WERI-Rb-1 (cell line): Measurements from ENCODE around the gene KCNH4.

Experiments used
- DNase-seq: peaks from one replicate; pipeline ENCODE4 v3.0.0-alpha.2; 2020
- H3K27ac ChIP-seq: fragments of 250-450 bp; sonication (Bioruptor Pico); 2 replicates; pipeline ENCODE4 v1.5.1; 2020; ENCODE audit warnings: mild to moderate bottlenecking, moderate library complexity
- H3K27me3 ChIP-seq: fragments of 250-450 bp; sonication (Bioruptor Pico); 2 replicates; pipeline ENCODE4 v1.5.1; 2021; ENCODE audit warnings: mild to moderate bottlenecking, low read depth, moderate library complexity; ENCODE audit not compliant: insufficient read depth, severe bottlenecking
- H3K36me3 ChIP-seq: fragments of 250-450 bp; sonication (Bioruptor Pico); 2 replicates; pipeline ENCODE4 v1.5.1; 2020; ENCODE audit warnings: mild to moderate bottlenecking, moderate library complexity
- H3K4me3 ChIP-seq: 2 replicates; pipeline ENCODE4 v1.5.1; 2011; ENCODE audit warnings: low read depth, mild to moderate bottlenecking, control low read depth, low read length
- H3K9me3 ChIP-seq: fragments of 250-450 bp; sonication (Bioruptor Pico); 2 replicates; pipeline ENCODE4 v1.5.1; 2021; ENCODE audit warnings: mild to moderate bottlenecking, moderate library complexity; ENCODE audit not compliant: severe bottlenecking
- TF ChIP-seq, protein P1 (sequence below): IDR thresholded peaks from 2 replicates; pipeline ENCODE4 v1.5.1; 2011; ENCODE audit warnings: low read depth, mild to moderate bottlenecking, control low read depth, inconsistent platforms, low read length

KCNH4 gene

DNA sequence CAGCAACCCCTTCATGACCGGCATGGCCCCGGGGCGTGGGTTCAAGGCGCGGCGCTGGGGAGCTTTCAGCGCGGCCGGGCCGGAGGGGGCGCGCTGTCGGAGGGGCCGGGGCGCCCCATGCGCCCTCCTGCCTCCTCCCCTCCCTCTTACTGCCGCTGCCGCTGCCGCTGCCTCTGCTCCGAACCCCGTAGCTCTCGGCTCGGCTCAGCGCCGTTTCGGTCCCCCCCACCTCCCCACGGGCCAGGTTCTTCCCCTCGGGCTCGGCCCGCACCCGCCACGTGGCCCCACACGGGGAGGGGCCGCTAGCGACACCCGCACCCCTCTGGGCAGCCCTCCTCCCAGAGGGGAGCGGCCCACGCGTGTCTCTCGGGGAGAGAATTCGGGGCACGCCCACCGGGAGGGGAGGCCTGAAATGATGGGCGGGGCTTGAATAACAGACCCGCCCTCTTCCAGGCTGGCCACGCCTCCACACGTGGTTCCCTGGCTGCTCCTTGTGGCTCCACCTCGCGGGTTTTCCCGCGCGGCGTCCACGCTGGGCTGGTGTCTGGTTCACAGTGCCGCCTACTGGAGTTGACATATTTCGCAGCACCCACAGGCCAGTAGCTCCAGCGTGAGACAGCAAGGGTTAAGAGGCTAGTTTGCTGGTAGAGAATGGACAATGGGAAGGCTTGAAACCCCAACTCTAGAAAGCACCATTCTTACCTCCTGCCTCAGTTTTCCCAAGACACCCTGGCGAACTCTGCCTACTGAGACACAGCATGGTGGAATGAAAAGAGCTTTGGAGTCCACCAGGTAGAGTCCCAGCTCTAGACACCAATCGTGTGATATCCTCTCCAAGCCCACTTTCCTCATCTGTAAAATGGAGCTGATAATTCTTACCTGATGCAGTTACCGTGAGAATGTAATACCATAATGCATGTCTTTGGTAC, at the start of gene KCNH4:
Gene KCNH4, minus strand, starts transcription at position 221 of the 929 bp plus-strand sequence. Its CDS starts 197 bp downstream, at position 24.
- H3K27ac ChIP-seq = no peak within 1 kb of the TSS
- H3K36me3 ChIP-seq = no peaks in the 10 kb centered on the region
- H3K4me3 ChIP-seq = peak within 1 kb of the TSS; percentile 69
- no peaks in the 10 kb centered on the region for H3K27me3 ChIP-seq
- DNase-seq = peak; percentile 95
- TF ChIP-seq, protein P1, sequence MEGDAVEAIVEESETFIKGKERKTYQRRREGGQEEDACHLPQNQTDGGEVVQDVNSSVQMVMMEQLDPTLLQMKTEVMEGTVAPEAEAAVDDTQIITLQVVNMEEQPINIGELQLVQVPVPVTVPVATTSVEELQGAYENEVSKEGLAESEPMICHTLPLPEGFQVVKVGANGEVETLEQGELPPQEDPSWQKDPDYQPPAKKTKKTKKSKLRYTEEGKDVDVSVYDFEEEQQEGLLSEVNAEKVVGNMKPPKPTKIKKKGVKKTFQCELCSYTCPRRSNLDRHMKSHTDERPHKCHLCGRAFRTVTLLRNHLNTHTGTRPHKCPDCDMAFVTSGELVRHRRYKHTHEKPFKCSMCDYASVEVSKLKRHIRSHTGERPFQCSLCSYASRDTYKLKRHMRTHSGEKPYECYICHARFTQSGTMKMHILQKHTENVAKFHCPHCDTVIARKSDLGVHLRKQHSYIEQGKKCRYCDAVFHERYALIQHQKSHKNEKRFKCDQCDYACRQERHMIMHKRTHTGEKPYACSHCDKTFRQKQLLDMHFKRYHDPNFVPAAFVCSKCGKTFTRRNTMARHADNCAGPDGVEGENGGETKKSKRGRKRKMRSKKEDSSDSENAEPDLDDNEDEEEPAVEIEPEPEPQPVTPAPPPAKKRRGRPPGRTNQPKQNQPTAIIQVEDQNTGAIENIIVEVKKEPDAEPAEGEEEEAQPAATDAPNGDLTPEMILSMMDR = peak; percentile 85
- no peaks in the 10 kb centered on the region for H3K9me3 ChIP-seq

DNA sequence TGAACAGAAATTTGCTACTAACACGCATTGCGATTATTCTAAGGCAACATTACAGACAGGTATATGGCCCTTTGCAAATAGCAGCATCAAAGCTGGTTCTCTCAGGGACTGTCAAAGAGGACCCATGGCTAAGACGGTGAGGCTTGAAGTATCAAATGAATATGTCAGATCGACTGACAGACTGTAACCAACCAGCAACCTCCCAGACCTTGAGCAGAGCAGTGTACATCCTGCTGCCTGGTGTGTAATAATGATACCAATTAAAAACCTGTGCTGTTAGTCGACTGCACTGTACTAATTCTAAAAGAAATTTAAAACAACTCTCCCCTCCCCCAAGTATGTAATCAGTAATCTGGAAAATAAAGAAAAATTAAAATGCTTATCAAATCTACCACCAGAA, 49.3 kb upstream of the KCNH4 start:
- TF ChIP-seq, protein P1 = no peak

DNA sequence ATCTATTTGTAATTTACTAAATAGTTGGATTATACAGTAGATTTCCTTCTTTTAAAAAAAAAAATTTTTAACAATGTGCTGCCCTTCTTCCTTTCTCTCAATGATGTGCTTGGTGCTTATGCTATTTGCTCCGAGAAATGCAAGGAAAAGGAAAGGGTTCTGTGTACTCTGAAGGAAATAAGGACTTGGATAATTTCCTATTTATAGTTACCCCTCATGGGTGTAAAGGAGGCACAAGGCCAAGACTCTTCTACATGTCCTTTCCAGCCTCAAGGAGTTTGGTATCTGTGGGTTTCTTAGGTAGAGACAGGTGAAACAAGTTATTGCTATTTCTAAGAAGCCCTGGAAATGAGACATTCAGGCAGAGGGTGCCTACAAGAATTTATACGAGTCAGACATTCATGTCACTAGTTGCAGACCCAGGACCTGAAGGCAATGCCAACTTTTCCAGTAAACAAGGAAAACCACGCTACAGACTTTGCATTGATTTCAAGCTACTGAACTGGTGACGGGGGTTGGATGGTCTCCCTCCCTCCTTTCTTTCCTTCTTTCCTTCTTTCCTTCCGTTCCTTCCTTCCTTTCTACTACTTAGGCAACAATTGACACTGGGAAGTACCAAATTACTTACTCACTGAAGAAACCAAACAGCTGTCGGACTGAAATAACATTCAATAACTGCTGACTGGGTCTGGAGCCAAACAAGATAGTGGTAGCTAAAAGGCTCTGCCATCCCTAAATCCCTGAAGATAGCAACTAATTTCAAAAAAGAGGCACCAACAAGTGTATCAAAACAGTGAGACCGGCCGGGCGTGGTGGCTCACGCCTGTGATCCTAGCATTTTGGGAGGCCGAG, 47.1 kb upstream of the KCNH4 start:
- Histone ChIP-seq H3K9me3 (no peaks in the 10 kb centered on the region), H3K27me3 (no peaks in the 10 kb centered on the region), H3K27ac (no peak overlapping the region), H3K36me3 (peaks cover 17% of the 10 kb centered on the region), H3K4me3 (no peak overlapping the region)
- TF ChIP-seq, protein P1 = no peak
- DNase-seq = no peak

More for the DNA sequence above, 49.3 kb upstream of the KCNH4 start:
- Histone ChIP-seq H3K27ac (no peak overlapping the region), H3K27me3 (no peaks in the 10 kb centered on the region), H3K36me3 (peaks cover 6% of the 10 kb centered on the region), H3K4me3 (no peak overlapping the region), H3K9me3 (no peaks in the 10 kb centered on the region)
- no peak for DNase-seq

DNA sequence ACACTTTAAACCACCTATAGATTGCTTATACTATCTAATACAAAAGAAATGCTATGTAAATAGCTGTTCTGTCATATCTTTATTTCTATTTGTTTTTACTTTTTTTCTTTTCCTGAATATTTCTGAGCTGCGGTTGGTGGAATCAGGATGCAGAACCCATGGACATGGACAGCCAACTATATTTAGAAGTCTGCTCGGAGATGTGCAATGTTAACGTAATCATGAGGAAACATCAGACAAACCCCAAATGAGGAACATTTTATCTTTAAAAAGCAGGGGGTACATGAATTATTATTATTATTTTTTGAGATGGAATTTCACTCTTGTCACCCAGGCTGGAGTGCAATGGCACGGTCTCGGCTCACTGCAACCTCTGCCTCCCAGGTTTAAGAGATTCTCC, 44.7 kb upstream of the KCNH4 start:
- TF ChIP-seq, protein P1 = no peak
- H3K9me3 ChIP-seq = no peaks in the 10 kb centered on the region
- H3K36me3 ChIP-seq = peaks cover 24% of the 10 kb centered on the region
- H3K27me3 ChIP-seq = no peaks in the 10 kb centered on the region
- H3K27ac ChIP-seq = no peak overlapping the region
- H3K4me3 ChIP-seq = no peak overlapping the region
- DNase-seq = no peak

DNA sequence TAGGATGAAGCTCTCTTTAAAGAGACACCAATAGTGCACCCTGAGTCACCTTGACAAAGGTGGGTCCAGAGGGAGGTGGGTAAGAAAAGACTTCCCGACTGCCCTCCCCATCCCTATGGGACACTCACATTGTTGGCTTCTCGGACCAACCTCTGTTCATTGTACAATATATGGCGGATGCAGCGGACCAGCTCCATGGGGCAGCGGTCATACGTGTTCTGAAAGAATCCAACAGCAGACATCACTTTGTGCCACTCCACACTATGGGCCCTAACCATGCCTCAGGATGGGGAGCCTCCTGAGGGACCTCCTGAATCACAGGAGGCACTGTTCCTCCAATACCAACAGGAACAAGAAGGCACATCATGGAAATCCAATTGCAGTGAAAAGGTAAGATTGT, 43.7 kb upstream of the KCNH4 start:
- no peak for DNase-seq
- TF ChIP-seq, protein P1 = no peak

More for the DNA sequence above, 43.7 kb upstream of the KCNH4 start:
- no peak overlapping the region for H3K27ac ChIP-seq
- no peaks in the 10 kb centered on the region for H3K27me3 ChIP-seq
- H3K4me3 ChIP-seq = no peak overlapping the region
- peaks cover 22% of the 10 kb centered on the region for H3K36me3 ChIP-seq
- H3K9me3 ChIP-seq = no peaks in the 10 kb centered on the region
